Daoy (cell line): ENCODE data around the gene ARHGAP15. TPM values are rescaled to one million over a fixed set of nuclear protein-coding genes. Genes with fewer than 3 reads are reported as not detected.

Experiments used
- DNase-seq: peaks from one replicate; pipeline ENCODE4 v3.0.0-alpha.2; 2015; ENCODE audit warnings: low read depth
- total RNA-seq: library from RNA; depleted of rRNA; stranded (reverse); fragments of >200 nt; shearing (Covaris generic); gene quantifications from 2 replicates; pipeline ENCODE4 v1.2.3, GENCODE V29; 2014

ARHGAP15 gene
- total RNA-seq, 1 experiment from 2014 or later: 1.4 TPM

DNA sequence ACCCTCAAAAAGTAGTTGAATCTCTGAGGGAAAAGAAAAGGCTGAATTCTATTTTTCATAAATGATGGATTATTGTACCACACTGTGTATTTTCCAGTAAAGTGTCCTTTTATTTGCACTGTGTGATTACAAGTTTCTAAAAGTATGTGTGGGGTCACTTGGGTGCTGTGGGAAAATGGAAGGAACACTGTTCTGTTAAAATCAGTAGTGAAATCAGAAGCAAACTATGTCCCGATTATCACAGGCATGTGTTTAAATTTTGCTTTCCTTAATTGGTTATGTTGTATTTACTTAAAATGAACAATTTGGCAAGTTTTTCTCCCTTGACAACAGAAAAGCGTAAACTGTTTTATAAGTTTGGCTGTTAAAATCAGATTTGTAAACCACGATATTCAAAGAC, 353.1 kb downstream of the ARHGAP15 start:
- no peak for DNase-seq

DNA sequence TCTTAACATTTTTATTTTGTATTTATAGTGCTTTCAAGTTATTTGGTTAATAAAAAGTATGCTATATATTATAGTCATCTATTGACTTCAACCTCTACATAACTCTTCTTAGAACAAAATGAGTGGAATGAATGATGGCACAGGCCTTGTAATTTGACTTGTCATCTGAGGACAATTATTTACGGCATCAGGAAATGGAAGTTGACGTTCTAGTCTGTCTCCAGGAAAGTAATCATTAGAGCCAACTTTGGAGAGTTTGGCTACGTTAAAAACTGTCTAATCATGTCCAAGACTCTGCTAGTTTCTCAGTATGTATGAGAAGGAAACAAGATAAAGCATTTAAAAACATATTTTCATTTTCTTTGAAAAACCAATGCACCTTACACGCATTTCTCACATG, 353.6 kb downstream of the ARHGAP15 start:
- DNase-seq: no peak

DNA sequence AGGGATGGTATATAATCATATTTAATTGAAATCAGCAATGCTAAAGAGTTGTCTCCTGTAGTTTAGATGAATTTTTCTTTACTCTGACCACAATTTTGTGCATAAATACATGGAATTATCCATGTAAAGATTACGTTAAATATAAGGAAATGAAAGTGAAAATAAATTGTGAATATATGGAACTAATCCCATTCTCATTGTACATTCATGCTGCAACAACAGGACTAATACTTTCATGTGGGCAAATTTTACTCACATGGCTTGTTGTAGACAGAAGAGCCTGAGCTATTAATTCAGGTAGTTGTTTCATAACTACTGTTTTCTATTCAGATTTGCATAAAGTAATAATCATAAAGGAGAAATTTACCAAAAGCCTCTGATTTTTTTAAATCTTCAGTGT, 357.8 kb downstream of the ARHGAP15 start:
- DNase-seq: no peak

DNA sequence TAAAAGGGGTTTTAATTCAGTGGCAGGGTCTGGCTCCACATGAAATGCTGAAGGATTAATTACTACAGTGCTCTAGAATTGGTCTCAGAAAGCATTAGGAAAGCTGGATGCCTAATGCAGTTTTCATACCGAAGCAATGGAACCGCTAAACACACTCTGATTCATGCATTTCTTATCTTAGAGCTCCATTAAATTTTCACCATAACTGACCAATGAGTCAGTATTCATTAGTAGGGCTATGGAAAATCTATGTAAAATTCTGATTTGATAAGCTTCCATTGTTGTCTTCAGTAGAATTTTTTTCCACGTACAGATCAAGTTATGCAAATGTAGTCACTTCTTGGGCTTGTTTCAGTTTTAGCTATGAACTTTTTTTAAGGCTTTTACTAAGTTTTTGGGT, 359.9 kb downstream of the ARHGAP15 start:
- peak; percentile 57 for DNase-seq

DNA sequence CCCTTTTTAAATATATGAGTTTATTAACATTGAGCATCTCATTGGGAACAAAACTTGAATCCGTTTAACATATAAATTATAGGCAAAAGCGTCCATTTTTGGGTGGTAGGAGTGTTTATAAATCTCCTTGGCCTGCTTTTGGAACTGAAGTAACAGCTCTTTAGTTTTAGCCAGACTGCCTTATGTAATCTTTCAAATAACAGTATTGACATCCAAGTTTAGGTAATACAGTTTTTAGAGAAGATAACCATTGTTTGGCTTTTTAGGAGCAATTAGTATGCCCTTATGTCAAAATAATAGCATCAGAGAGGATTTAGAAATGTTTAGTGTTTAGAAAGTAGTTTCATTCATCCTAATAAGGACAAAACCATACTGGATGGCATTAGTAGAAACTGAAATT, 361.9 kb downstream of the ARHGAP15 start:
- DNase-seq: no peak

DNA sequence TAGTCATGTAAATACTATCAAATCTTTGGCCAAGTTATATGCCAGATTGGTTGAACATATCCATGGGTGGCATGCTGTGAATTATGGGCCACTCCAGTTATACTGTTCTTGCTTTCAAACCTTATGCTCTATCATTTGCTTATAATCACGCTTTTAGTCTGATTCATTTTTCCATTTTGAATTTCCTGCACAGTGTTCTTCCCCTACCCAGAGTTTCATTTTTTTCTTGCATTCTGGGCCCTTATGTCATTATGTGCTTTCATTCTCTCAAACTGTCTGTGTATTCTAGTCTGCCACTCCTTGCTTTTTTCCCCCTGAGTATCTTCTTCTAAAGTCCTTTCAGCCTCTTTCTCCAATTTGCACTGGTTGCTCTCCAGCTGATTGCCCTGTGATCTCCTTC, 364.1 kb downstream of the ARHGAP15 start:
- no peak for DNase-seq

DNA sequence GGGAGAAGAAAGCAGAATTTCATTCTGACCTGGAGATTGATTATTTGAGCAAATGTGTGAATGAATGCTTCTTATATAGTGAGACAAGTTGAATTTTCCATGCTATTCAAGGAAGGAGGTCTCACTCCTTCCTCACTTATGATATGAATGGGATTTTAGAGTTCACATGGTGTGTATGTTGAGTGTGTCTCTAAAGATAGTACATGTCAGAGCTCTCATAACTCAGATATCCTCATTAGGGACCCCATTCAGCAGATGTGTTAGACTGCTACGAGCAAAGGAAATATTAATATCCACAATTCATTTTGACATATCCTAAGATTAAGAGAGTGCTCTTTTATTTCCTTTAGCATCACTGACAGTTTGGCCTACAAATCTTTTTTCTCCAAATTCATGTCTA, 368.5 kb downstream of the ARHGAP15 start:
- no peak for DNase-seq

DNA sequence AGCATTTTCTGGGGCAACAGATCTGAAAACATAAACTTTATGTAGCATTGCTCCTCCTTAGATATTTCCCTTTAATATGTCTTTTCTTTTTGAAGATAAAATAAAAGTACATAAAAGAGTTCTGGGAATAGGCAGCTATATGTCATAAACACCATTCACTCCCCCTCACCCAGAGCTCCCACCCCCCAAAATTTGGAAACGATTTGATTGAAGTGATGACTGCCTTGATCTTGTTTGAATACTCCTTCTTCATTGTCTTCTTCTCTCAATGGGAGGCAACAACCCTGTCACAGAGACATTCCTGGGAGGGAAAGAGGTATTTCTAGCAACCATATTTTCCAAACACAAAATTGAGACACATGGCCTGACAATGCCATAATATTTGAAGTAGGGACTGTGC, 369.3 kb downstream of the ARHGAP15 start:
- DNase-seq: no peak

DNA sequence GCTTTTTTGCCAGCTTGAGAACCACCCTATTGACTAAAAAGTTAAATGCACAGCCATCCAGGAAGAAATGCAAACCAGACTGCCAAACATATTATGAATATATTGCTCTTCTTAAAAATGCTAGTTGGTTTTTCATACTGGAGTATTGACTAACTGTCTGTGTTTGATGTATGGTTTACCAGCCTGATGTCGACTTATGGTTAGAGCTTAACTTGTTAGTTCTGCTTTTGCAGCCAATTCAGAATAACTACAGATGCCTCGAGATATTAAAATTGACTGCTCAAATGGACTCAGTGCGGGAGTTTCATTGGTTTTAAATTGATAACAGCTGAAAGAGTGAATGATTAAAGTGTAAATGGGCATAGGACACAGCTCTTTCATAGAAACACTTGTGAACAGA, 369.8 kb downstream of the ARHGAP15 start:
- no peak for DNase-seq

DNA sequence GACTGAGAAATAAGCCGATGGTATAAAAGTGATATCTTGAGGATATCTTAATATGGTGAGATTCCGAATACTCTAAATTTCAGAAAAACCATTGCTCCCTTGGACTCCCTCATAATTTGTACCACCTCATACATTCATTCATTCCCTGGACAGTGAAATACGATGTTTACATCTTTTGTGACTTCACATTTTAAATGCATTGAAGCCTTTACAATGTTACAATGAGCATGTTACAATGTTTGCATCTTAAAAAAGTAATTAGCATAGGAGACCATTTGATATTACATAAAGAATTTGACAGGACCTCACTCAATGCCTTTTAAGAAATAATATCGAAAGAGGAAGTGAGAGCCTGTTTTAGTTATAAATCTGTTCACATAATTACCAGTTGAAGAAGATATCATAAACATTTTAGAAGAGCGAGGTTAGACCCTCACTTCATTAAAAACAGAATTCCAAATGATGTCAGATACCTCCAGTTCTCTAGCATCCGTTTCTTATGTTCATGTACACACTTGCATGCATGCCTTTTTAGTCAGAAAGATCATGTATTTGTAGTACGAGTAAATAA, 372.0 kb downstream of the ARHGAP15 start:
- no peak for DNase-seq

DNA sequence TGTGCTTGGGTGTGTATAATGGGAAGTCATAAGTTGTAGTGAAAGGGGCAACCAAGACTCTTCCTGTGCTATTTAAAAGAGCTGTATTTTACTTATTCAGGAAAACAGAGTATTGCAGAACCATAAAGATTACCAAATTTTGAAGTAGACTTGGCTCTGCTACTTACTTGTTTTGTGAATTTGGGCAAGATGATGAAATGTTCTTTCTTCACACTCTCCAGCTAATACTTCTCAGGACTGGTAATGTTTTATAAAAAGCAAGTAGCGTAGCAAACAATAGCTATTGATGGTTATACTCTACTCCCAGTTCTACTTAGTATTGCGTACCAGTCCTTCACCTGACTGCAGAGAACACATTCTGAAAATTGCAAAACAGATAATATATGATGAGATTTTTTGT, 374.1 kb downstream of the ARHGAP15 start:
- DNase-seq: no peak

DNA sequence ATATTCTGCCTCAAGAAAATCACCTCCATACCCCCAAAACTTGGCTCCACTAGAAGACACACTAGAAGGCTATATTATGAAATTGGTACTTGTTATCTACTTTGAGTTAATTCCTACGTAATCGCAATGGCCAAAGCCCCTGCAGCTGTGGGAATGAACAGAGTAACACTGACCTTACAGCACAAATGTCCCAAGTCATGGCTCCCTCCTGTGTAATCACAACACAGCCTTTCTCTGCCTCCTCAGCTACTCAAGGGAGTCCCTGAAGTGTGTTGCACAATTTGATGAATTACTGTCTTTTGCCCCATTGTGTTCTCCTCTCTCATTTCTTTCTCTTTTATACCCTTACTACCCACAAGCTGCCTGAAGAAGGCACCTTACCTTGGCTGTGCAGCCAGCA, 375.2 kb downstream of the ARHGAP15 start:
- DNase-seq: no peak

DNA sequence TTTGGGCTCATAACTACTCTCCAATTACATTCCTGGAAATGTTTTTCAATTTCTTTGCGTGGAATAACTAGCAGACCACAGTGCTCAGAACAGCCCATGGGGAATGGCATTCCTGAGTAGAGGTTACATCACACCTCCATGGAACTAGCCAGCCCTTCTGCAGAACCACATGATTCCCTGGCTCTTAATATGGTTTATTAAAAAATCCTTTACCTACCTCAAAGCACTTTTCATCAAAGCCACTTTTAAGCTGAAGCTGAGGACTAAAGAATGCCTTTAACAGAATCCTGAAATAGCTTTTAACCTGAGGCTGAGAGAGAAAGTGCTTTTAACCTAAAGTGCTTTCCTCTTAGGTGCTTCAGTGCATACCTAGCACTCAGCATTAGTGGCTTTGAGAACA, 376.3 kb downstream of the ARHGAP15 start:
- no peak for DNase-seq

DNA sequence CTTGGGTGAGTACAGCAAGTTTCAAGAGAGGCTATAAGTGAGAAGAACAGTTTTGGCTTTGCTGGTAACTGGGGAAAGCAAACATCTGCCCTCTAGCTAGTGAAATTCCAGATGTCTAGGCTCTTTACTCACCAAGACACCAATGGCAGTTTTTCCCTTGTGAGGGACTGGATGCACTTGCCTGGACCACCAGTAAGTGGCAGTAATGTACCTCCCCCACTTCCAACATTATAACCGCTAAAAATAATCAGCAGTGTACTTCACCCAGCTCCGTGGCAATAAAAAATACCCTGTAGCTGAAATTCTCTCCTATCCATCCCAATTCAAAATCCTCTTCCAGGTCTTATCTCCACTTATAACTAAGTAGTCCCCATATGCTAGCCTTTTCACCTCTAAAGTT, 383.9 kb downstream of the ARHGAP15 start:
- DNase-seq: peak; percentile 25

DNA sequence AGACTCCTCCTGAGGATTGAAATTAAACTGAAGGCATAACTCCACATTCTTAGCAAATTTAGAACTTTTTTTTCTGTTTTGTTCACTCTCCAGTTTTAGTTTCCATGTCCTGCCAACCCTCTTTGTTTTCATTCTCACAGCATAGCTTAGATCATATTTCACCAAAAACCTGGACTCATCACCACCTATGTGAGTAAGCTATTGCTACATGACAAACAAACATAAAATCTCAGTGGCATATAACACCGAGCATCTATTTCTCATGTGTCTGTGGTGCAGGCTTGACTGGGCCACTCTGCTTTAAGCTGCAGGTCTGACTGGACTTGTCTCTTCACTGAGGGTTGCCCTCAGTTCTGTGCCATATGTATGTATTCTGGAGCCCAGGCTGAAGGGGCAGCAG, 385.2 kb downstream of the ARHGAP15 start:
- no peak for DNase-seq

DNA sequence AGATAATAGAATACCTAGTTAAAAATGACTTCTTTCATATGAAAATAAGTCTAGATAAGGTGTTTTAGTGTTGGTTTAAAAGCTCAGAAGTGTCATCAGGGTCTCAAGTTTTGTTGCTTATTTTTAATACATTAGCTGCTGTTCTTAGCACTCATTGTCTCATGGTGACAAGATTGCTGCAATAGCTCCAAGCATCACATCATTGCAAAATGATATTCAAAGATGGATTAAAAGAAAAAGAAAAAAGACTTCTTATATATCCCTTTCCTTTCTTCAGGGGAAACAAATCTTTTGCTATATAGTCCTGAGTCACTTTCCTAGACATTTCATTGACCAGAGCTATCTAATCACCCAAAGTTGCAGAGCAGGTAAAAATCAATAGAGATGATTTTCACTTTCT, 386.1 kb downstream of the ARHGAP15 start:
- no peak for DNase-seq

DNA sequence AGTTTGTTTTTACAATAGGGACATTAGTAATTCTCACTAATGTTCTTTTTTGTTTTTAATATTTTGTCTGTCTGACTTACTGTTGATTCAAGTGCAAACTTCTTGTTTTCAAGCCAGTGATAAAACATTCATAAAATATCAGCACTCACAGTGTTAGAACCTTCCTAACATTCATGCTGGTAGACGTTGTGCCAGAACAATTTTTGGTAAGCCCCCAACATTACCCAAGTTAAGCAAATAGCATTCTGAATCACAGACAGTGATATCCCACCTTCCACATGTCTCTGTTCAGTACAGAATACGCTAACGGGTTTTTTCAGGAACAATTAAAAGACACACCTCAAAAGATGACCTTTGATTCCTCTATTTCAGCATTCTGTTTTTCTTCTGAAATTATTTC, 390.3 kb downstream of the ARHGAP15 start:
- DNase-seq: no peak

DNA sequence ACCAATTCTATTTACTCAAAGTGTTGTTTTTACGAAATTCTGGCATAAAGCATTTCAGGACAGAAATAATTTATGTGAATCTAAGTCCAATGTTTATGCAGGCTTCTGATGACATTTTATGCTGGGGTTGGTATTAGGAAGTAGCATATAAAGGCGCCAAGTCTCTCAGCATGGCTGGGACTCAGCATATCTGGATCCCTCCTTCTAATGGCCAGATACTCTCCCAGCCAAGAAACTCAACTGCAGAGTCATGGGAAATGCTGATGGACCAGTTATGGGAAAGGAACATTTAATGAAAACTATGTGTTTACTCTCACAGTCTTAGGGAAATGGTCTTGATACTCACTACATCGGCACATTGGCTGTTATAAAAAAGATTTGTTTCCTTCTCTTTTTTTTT, 392.2 kb downstream of the ARHGAP15 start:
- no peak for DNase-seq

DNA sequence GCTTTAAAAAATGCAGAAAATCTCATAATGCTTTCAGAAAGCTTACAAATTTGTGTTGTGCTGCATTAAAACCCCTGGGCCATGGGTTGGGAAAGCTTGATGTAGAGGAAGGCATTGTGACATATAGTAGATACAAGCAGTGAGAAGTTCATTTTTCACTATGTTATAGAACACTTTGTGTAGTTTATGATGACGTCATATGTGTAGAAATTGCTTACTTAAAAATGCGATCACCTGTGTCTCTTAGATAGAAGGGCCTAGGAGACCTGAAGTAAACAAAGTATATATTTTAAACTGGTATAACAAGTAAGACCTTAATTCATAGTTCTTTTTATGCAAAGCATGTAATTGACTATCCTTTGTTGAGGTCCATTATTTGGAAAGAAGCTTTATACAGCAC, 393.5 kb downstream of the ARHGAP15 start:
- no peak for DNase-seq

DNA sequence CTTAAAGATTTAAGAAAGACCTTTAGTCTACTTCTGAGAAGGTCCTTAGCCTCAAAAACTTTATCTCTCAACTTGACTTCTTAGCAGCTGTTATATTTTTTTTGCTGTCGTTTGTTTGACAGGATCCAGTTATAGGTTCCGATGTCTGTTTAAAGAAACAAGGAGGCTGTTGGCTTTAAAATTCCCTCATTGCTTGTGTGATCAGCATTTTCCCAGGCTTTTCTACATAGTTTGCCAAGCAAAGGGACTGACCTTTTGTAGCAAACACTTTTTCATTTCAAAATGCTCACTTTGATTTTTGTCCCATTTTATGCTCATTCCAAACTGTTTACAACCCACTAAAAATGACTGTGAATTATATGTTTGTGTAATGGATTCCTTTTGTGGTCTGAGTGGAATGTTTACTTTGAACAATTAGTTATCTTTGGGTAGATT, 394.9 kb downstream of the ARHGAP15 start:
- DNase-seq: no peak

DNA sequence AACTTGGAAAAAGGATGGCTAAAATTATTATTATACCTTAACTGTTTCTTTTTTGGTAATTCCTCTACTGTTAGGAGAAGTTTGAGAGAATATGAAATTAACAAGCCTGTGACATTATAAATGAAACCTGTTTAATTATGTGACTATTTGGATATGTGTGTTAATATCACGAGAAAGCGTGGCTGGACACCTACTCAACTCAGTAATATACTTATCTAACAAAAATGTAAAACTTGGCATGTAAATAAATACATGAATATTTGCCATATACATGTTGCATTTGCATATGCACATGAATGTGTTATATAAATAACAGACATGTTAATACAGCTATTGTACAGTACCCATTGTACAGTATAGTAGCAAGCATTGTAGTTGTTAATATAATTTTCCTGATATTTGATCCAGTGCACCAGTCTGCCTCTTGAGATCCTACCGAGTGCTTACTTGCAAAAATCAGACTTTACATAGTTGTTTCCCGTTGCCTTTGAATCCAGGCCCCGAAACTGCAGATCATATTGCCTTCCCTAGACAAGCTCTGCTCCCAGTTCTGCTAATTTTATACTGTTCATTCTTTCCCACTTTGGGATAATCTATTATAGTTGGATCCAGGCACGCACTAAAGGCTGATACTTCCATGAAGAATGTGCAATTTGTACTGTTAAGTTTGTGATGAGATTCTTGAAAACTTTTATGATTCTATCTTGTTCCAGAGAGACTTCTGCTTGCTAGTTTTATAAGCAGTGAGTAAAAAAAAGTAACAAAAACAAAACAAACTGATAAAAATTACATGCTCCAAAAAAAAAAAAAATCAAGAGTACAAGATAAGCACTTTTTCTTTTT, 395.6 kb downstream of the ARHGAP15 start:
- no peak for DNase-seq

DNA sequence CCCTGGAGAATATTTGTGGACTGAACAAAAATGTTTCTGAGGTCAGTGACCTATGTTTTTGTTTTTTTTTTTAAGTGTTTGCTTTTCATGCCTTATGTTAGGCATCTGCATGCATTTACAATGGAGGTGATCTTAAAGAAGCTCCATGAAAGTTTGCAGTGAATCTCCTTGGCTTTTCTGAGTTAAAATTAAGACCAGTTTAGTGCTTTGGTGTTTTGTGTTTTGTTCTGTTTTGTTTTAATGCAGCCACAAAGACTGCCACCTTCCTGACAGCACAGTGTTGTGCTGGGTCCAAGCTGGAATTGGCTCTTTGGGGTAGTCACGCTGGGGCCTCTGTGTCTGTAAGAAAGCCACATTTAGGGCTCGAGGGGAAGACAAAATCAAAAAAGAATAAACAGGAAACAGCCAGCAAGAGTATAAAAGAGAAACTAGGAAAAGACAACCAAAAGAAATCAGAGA, 396.2 kb downstream of the ARHGAP15 start:
- no peak for DNase-seq

DNA sequence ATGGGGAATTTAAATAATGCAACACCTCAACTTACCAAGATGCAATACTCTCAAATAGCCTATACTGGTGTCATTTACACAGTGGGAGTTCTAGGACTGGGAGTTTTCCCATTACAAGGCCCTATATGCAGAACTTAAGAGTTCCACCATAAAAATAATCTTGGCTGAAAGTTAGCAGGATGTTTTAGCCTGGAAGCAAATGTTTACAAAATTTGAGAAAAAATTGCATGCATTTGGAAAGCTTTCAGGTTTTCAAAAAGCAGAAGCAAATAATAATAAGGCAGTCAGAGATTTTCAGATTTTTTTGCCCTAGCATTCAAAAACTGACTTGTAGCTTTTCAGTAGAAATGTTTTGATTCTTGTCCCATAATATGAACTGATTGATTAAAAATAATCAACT, 397.3 kb downstream of the ARHGAP15 start:
- DNase-seq: no peak

DNA sequence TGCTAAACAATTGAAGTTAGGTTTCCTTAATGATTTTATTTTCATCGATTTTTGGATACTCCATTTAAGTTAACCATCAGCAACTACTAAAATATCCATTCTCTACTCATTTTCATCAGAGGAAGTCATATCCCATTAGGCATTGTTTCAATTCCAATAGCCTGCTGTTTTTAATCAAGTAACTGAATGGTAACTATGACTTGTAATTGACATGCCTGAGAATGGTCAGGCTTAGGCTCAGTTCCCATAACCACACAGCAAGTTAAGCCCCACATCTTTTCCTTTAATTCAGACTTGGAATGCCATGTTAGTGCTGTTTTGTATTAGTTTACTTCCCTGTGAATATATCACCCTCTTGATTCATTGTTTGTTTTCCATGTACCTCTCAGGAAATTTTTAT, 398.8 kb downstream of the ARHGAP15 start:
- no peak for DNase-seq
